NCI-H1930 (cell line): ENCODE results near the gene SLC22A4.

Experiments
- DNase-seq, 2 experiments: peaks; one replicate each; lab custom pipeline; 2025; lab: John Stamatoyannopoulos, UW

SLC22A4 gene

DNA sequence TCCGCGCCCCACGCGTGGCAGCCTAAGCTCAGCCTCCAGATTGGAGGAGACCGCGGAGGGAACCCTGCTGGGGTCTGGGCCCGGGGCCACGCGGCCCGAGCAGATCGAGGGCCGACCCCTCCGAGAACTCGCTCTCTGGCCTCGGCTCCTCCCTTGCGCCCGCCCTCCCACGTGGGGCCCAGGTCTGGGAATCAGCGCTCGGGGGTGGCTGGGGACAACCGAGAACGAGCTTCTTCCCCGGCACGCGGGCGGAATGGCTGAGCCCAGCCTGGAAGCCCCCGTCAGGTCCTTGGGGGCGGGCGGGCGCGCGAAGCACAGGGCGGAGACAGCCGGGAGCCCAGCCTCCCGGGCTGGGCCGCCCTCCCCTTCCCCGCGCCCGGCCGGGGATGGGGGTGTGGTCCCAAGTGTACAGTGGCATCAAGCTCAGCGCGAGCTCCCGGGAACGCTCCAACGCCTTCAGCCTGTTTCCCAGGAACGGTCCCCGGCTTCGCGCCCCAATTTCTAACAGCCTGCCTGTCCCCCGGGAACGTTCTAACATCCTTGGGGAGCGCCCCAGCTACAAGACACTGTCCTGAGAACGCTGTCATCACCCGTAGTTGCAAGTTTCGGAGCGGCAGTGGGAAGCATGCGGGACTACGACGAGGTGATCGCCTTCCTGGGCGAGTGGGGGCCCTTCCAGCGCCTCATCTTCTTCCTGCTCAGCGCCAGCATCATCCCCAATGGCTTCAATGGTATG is at the start of gene SLC22A4:
Gene SLC22A4 (plus strand): TSS at position 403 of the 736 bp plus-strand sequence. CDS start 223 bp downstream, at position 626.
- peak; percentile 54 for DNase-seq

DNA sequence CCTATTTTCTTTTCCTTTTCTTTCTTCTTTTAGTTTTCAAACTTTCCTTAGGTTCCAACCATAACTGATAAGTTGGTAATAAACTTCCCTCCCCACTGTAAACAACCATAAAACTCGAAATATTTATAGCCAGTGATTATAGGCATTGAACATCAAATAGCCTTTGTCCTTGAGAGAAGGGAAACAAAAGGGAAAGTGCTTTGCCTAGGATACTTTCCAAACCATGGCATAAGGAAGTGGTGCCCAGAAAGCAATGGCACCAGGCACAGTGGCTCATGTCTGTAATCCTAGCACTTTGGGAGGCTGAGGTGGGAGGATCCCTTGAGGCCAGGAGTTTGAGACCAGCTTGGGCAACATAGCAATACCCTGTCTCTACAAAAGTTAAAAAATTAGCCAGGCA is 48.6 kb upstream of the SLC22A4 start:
- no peak for DNase-seq

DNA sequence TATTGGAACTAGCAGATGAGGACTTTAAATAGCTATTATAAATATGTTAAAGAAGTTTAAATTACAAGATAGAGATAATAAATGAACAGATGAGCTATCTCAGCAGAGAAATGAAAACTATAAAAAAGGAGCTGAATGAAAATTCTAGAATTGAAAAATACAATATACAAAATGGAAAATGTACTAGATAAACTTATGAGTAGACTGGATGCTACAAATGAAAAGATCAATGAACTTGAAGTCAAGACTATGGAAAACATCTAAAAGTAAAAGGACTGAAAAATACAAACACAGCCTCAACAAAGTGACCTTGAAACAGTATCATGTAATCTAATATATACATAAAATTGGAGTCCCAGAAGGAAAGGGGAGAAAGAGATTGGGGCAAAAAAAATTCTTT is 47.4 kb upstream of the SLC22A4 start:
- no peak for DNase-seq

DNA sequence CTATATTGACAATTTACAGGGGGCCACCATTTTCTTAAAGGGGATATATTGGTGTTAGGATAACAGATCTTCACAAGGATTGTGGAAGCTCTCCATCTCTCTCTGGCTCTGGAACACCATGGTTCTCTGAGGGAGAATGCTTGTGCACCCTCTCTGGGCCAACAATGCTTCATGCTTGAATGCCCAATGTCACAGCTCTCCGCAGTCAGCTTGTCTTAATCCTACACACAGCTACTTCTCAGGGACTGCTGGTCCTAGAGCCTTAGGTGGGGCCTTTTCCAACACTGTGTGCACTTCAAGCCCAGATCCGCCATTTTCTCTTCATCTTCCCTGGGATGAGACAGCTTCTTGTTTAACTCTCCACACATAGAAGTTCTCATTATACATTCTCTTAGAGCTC is 43.6 kb upstream of the SLC22A4 start:
- DNase-seq = no peak

DNA sequence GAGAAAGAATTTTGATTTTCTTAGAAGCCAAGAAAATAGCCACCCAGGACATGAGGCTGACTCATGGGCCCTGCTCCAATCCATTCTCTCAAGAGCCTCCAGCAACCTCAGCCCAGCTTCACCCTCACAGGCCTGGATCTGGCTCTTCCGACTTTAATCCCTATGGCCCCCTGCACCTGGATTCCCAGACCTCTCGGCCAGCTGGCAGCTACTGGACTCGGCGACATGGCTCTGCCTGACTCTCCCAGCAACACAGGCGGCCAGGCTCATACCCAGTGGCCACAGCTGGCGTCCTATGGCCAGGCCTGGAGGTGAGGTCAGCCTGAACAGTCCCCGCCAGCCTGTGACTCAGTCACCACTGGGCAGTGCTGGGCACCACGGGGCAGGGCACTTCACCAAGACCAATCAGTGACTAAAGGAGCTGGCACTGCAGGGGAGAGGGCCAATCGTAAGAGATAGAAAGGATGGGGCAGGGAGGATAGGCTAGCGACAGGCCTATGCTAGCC is 42.9 kb upstream of the SLC22A4 start:
- no peak for DNase-seq

DNA sequence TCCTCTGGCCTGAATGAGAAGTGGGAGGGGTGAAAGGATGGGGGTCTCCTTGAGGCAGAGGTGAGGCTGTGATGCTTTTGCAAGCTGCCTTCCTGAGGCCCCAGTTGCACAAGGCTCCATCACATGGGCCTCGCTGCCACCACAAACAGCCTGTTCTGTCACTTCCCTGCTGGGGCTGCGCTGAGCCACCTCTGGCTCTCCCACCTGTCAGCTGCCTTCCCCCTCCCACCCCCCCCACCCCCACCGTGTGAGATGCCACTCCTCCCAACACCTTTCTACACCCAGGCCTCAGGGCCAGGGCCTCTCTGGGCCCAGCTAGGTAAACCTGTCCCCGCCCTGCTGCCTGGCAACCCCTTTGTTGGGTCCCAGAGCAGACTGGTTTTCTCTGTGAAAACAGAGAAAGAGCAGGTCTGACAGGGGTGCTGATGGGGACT is 41.2 kb upstream of the SLC22A4 start:
- no peak for DNase-seq

DNA sequence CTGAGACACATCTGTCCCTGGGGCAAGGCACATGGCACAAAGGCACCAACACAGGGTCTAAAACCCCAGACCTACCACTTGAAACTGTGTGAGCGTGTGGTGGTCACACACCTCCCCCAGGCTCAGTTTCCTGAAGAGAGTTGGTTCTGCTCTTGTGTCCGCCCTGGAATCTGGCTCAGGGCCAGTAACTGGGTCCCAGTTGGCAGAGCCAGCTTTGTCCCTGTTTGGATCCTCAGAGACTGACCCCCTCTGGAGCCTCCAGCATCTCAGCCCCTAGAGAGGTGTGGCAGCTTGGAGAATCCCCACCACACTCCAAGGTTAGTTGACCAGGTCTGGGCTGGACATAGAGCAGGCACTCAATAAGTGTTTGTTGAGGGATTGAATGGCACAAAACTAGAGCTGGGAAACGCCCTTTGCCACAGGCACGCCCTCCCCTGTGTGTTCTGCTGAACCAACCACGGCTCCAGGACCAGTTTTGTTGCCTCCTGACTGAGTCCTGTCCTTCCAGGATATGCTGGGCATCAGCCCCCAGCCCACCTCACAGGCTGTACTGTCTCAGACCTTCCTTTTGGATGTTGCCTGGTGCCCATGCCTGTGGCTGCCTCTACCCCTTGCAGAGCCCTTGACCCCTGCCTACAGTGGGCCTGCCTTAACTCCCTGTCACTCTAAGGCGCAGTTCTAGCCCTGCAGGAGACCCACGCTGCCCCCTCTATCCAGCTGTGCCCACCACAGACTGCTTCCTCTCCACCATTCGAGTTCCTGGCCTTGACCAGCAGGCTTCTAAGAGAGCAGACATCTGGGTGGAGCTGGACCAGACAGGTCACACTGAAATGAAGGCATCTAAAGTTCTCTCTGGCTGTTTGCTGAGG is 40.5 kb upstream of the SLC22A4 start:
- no peak for DNase-seq

DNA sequence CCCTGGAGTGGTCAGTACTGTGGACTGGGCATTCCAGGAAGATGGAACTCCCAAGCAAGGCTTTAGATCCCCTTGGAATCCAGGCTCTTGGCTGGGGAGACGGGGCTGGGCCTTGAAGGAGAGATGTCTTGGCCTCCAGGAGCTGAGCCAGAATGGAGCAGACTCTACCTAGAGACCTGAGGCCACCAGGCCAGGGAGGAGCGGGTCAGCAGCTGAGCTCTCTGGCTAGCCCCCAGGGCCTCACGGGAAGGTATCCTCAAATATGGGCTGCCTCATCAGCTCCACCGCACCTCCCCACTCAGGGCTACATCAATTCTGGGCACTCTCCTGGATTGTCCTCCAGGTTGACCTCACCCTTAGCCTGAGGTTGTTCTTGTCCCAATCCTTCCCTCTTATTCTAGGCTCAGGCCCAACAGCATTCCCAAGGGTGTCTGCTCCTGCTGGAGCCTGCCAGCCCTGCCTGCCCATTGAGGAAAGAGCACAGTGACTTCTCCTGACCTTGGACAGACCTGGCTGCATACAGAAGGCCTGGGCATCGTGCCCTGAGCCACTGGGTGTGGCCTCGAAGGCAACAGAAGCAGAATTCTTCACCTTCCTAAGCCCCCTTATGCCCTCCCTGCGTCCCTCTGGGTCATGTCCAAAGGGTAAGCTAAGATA is 39.7 kb upstream of the SLC22A4 start:
- DNase-seq = no peak

DNA sequence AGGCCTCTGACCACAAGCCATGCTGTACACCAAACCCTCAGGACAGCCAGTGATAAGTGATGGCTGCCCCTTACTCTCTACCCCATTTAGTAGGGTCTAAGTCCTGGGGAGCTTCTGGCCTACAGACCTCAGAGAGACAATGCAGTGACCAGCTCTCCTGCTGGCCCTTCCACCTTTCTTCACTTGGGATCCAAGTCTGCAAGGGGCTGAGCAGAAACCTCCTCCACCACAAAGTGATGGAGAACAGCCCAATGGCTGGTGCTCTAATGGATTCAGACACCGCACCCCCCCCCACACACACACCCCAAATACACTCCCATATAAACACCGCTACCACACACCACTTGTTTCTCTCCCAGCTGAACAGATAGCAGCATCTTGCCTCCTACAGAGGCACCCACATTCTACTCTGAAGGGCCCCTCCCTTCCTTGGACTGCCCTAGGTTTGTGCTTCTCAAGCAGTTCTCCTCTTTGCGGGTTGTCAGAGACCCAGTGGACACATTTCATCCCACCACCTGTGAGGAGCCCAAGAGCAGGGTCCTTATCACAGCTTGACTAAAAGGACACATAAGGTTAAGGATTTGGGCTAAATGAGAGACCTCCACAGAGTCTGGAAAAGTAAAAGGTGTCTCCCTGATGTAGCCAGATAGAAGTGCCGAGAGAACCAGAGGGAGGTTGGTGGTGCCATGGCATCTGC is 38.0 kb upstream of the SLC22A4 start:
- no peak for DNase-seq

DNA sequence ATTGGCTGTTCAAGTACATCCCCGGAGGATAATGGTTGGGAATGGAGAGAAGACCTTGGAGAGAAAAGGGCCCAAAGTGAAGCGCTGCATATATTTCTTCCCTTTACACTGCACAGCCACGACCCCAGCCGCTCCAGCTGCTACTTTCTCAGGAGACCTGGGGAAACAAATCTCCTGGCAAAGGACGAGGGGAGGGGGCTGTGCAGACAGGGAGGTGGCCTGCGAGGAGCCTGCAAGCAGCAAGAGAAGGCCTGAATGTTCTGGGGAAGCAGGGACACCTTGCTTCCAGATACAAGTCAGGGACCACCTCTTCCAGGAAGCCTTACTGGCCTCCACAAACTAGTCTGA is 37.4 kb upstream of the SLC22A4 start:
- DNase-seq = no peak

DNA sequence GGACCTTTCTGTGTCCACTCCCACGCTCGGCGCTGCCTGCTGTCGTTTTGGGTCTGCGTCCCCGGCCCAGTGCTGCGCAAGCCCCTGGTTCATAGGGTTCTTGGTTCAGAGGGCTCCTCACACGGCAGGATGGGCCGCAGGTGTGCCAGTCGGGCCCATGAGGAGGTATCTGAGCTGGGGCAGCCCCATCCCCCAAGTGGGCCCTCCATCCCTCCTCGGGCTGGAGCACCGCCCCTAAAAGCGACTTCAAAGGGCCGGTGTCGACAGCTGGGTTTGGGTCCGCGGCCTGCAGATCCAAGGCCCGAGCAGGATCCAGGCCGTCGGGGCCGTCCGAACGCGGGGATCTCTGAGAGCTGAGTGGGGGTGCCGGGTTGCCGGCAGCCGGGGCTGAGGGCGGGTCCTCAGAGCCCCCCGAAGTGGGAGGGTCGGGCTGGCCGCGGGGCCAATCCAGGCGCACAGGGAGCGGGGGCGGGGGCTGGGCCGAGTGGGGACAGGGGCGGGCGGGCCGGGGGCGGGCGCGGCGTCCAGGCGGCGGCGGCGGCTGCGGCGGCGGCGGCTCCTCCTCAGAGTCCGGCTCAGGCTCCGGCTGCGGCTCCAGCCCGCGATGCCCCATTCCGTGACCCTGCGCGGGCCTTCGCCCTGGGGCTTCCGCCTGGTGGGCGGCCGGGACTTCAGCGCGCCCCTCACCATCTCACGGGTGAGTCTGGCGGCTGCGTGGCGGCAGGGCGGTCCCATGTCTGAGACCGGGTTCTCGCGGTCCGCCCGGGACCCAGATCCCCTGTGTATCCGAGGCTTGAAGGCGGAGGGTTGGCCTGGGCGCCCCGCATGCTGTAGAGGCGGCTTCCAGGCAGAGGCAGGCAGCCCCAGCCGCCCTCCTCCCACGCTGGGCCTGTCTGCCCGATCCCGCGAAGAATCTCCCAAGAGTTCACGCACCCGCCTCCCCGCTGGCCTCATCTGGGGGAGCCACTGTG is 36.8 kb upstream of the SLC22A4 start, which contains the start of gene PDLIM4:
Gene PDLIM4 (plus strand): TSS at position 566 of the 971 bp plus-strand sequence. CDS start 39 bp downstream, at position 605.
- DNase-seq = no peak

DNA sequence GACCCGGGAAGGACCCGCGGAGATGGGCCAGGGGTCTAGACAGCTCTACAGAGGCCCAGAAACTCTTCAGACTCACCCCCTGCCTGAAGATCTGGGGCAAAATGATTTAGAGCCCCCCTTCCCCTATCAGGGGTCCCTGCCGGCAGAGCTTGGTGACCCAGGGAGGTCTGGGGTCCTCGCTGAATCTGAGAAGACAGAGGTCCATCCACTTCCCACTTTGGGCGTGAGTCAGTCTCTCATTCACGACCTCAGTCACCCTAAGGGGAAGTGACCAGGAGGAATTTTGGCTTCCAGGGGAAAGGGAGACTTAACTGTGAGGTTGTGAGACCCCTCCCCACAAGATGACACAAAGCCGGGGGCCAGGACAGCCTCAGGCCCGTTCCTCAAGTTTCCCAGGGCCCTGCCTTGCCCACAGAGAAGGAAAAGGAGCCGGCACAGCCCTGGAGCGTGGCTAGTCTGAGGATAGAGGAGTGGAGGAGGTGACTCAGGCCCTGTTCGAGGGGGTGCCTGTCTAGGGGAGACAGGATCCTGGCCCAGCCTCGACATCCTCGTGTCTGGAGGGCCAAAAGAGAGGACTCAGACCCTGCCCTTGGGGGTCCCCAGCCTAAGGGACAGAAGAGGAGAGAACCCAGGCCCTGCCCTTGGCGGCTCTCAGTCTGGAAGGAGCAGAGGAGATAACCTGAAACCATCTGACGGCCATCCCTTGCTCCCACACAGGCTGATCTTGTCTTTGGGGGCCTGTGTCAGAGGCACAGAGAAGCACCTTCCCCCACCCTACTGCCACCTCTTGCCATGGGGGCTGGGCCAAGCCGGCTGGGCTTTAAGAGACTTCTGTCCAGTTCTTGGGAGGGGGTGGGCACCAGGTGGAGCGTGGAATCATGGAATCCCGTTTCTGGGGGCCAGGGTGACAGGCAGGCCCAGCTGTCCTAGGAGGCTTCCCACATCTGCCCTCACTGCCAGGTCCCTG is 35.8 kb upstream of the SLC22A4 start:
- DNase-seq = no peak

DNA sequence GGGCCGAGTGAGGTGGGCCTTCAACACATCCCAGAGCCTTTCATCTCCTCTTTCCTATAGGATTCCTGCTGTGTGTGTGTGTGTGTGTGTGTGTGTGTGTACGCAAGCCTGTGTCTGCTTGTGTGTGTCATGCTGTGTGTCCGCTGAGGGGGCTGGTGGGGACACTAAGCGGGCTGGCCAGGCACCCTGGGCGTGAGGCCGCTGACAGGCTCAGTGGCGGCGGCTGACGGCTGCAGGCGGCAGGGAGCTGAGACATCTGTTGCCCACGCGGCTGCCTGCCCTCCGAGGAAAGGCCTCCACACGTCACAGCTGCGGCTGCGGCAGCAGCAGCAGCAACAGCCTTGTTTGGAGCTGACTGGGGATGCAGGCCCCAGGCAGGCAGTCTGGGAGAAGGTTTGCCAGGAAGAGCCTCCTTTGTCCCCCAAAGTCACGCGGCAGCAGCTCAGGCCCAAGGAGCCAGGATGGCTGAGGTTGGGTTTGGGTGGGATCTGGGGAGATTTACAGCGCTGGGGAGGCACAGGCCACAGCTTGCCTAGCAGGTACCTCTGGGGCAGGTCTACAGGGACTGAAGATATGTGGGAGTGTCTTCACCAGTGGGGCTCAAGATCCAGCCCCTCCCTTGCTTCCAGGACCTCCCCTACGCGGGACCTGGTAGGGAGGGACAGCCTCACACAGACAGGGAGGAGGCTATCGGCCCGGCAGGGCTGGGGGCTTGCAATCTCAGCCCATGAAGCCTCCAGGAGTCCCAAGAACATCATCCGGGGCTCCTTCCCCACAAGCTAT is 34.9 kb upstream of the SLC22A4 start:
- no peak for DNase-seq

DNA sequence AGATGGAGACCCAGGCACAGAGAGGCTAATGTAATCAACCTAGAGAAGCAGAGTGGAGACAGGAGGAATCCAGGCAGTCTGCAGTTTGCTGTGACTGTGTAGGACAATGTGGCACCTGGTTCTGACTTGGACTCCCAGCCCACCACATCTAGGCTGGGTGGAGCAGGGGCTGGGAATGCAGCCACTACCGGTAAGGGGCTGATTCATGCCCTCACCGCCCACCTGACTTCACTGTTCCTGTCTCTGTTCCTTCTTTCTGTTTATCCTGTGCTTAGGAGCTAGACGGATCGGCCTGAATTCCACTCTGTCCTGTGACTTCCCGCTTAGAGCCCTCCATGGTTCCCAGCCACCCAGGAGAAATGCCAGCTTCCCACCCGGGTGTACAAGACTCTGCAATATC is 34.1 kb upstream of the SLC22A4 start:
- no peak for DNase-seq

DNA sequence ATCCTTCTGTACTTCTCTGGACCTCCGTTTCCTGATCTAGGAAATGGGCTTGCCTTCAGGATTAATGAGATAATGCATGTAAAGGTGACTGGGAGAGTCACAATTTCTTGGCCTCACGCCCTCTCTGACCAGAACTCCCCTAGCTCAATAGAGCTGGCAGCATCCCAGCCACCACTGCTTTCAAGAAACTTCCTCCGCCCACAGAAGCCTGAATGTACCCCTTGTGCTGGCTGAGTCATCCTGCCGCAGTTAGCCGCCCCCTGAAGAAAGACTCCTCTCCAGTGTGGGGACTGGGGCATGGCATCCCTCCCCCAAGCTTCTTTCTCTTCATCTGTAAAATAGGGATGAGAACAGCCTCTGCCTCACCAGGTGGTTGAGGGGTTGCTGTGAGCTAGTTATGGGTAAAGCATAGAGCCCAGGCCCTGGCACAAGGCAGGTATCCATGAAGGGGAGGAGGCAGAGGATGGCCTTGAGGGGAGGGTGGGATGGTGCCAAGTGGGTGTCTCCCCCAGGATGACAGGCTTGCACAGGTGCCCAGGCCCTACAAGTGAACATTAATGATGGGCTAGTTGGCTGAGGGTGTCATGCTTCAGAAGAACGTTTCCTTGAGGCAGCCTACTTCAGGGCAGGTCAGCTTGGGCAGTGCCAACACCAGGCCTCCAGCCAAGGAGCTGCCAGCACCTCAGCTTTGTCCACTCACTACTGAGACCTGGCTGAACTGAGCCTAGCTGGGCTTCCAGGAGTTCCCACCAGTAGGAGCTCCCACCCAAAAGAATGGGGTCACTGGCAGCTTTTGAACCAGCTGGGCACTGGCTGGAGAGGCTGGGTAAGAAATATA is 33.3 kb upstream of the SLC22A4 start:
- DNase-seq = no peak

DNA sequence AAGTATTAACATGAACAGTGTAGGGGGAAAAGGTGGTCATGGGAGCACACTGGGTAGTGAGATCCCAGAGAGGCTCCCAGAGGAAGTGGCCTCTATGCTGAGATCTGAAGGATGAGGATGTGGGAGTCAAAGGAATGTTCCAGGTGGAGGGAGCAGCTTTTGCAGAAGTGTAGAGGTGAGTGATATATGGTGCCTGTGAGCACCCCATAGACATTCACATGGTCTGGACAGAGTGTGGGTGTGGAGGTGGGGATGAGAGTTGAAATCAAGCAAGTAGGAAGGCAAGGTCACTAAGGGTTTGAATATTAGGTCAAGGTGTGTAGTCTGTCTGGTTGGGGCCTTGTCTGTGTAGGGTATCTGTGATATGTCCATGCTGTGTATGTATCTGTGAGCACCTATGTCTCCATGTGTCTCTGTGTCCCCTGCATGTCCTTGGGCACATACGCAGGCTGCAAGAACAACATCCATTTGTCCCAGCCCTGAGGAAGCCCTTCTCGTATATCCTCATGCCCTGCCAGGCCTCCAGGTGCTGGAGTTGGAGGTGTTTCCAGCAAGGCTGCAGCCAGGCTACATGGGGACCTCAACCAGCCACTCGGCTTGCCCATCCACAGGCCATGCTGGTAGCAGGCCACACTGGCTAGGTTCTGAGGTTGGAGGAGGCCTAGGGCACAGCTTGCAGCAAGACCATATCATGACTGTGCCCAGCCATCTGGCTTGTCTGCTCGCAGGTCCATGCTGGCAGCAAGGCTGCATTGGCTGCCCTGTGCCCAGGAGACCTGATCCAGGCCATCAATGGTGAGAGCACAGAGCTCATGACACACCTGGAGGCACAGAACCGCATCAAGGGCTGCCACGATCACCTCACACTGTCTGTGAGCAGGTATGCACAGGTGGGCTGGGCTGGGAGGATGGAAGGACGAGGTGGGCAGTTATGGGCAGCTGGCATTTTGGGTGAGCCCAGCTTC is 32.0 kb upstream of the SLC22A4 start:
- DNase-seq = no peak
